ENCODE measurements around the gene MAN1A2.
"Not testable (repeated sequence)": the region's sequence is repeated elsewhere in the genome, so short reads cannot be mapped to it uniquely, and the experiment has no call there.

DNA sequence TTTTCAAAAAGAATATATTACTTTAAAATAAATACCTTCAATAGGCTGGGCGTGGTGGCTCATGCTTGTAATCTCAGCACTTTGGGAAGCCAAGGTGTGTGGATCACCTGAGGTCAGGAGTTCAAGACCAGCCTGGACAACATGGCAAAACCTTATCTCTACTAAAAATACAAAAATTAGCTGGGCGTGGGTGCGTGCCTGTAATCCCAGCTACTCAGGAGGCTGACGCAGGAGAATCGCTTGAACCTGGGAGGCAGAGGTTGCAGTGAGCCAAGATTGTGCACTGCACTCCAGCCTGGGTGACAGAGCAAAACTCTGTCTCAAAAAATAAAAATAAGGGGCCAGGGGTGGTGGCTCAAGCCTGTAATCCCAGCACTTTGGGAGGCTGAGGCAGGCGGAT lies 41.2 kb upstream of the MAN1A2 start:
- not testable (repeated sequence) for TF ChIP-seq ZNF707 (CRISPR knock-in tag; conservative IDR thresholded peaks at IDR 0.05); GABPA (tag; conservative IDR thresholded peaks at IDR 0.05; ENCODE audit: low read depth); TCF7L2 (IDR thresholded peaks at IDR 0.05; ENCODE audit: low read depth, low read length)
- TF ChIP-seq, protein P1, sequence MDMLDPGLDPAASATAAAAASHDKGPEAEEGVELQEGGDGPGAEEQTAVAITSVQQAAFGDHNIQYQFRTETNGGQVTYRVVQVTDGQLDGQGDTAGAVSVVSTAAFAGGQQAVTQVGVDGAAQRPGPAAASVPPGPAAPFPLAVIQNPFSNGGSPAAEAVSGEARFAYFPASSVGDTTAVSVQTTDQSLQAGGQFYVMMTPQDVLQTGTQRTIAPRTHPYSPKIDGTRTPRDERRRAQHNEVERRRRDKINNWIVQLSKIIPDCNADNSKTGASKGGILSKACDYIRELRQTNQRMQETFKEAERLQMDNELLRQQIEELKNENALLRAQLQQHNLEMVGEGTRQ (CRISPR knock-in tag; IDR thresholded peaks at IDR 0.05) = not testable (repeated sequence)
- TF ChIP-seq, protein P2, sequence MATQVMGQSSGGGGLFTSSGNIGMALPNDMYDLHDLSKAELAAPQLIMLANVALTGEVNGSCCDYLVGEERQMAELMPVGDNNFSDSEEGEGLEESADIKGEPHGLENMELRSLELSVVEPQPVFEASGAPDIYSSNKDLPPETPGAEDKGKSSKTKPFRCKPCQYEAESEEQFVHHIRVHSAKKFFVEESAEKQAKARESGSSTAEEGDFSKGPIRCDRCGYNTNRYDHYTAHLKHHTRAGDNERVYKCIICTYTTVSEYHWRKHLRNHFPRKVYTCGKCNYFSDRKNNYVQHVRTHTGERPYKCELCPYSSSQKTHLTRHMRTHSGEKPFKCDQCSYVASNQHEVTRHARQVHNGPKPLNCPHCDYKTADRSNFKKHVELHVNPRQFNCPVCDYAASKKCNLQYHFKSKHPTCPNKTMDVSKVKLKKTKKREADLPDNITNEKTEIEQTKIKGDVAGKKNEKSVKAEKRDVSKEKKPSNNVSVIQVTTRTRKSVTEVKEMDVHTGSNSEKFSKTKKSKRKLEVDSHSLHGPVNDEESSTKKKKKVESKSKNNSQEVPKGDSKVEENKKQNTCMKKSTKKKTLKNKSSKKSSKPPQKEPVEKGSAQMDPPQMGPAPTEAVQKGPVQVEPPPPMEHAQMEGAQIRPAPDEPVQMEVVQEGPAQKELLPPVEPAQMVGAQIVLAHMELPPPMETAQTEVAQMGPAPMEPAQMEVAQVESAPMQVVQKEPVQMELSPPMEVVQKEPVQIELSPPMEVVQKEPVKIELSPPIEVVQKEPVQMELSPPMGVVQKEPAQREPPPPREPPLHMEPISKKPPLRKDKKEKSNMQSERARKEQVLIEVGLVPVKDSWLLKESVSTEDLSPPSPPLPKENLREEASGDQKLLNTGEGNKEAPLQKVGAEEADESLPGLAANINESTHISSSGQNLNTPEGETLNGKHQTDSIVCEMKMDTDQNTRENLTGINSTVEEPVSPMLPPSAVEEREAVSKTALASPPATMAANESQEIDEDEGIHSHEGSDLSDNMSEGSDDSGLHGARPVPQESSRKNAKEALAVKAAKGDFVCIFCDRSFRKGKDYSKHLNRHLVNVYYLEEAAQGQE (IDR thresholded peaks at IDR 0.05; ENCODE audit: borderline replicate concordance) = not testable (repeated sequence)
- TF ChIP-seq, protein P2 (CRISPR knock-in tag; IDR thresholded peaks at IDR 0.05; ENCODE audit: low read depth) = not testable (repeated sequence)
- TF ChIP-seq, protein P3, sequence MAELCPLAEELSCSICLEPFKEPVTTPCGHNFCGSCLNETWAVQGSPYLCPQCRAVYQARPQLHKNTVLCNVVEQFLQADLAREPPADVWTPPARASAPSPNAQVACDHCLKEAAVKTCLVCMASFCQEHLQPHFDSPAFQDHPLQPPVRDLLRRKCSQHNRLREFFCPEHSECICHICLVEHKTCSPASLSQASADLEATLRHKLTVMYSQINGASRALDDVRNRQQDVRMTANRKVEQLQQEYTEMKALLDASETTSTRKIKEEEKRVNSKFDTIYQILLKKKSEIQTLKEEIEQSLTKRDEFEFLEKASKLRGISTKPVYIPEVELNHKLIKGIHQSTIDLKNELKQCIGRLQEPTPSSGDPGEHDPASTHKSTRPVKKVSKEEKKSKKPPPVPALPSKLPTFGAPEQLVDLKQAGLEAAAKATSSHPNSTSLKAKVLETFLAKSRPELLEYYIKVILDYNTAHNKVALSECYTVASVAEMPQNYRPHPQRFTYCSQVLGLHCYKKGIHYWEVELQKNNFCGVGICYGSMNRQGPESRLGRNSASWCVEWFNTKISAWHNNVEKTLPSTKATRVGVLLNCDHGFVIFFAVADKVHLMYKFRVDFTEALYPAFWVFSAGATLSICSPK (IDR thresholded peaks at IDR 0.05; ENCODE audit: borderline replicate concordance) = not testable (repeated sequence)

Data from K562 (cell line).